Mesendoderm (in vitro differentiated cells): ENCODE results near the gene TLX3.
"Not testable (repeated sequence)": the region's sequence is repeated elsewhere in the genome, so short reads cannot be mapped to it uniquely, and the experiment has no call there.

Experiments used
- DNase-seq: peaks from one replicate; pipeline ENCODE4 v3.0.0; 2013
- H2AK5ac ChIP-seq: 2 replicates; pipeline ENCODE4 v1.6.1; 2013; ENCODE audit warnings: low read length, inconsistent platforms
- H2BK120ac ChIP-seq: 2 replicates; pipeline ENCODE4 v1.6.1; 2013; ENCODE audit warnings: low read depth, mild to moderate bottlenecking, low read length, moderate library complexity, mixed read lengths
- H2BK15ac ChIP-seq: replicated peaks from 2 replicates; pipeline ENCODE4 v1.6.1; 2013; ENCODE audit warnings: low read depth, mild to moderate bottlenecking, moderate library complexity
- H2BK5ac ChIP-seq: 2 replicates; pipeline ENCODE4 v1.6.1; 2013; ENCODE audit warnings: low read length, inconsistent platforms
- H3K18ac ChIP-seq: 2 replicates; pipeline ENCODE4 v1.6.1; 2013; ENCODE audit warnings: mild to moderate bottlenecking, low read length, mixed read lengths
- H3K23ac ChIP-seq: one replicate; pipeline ENCODE4 v1.6.1; 2013; ENCODE audit warnings: low read length
- H3K27ac ChIP-seq: 2 replicates; pipeline ENCODE4 v1.5.1; 2013; ENCODE audit warnings: low read depth, mild to moderate bottlenecking, inconsistent platforms, low read length, moderate library complexity
- H3K27me3 ChIP-seq: 2 replicates; pipeline ENCODE4 v1.6.1; 2013; ENCODE audit warnings: low read length, control low read depth, mild to moderate bottlenecking, inconsistent platforms; ENCODE audit not compliant: insufficient read depth, poor library complexity
- H3K36me3 ChIP-seq: 2 replicates; pipeline ENCODE4 v1.6.1; 2013; ENCODE audit warnings: low read length, inconsistent platforms; ENCODE audit not compliant: control insufficient read depth, insufficient read depth
- H3K4ac ChIP-seq: one replicate; pipeline ENCODE4 v1.6.1; 2013; ENCODE audit warnings: low read depth, mild to moderate bottlenecking, low read length, moderate library complexity
- H3K4me1 ChIP-seq: 2 replicates; pipeline ENCODE4 v1.6.1; 2013; ENCODE audit warnings: low read depth, low read length, inconsistent platforms; ENCODE audit not compliant: control insufficient read depth
- H3K4me2 ChIP-seq: 2 replicates; pipeline ENCODE4 v1.6.1; 2013; ENCODE audit warnings: low read length
- H3K4me3 ChIP-seq: 2 replicates; pipeline ENCODE4 v1.5.1; 2013; ENCODE audit warnings: mild to moderate bottlenecking, low read length
- H3K56ac ChIP-seq: one replicate; pipeline ENCODE4 v1.6.1; 2013; ENCODE audit warnings: low read length
- H3K79me1 ChIP-seq: 2 replicates; pipeline ENCODE4 v1.6.1; 2013; ENCODE audit warnings: low read length, inconsistent platforms
- H3K79me2 ChIP-seq: 2 replicates; pipeline ENCODE4 v1.6.1; 2013; ENCODE audit warnings: mild to moderate bottlenecking, low read length; ENCODE audit not compliant: control insufficient read depth, insufficient read depth
- H3K9ac ChIP-seq: 2 replicates; pipeline ENCODE4 v1.6.1; 2013; ENCODE audit warnings: low read length, inconsistent platforms
- H4K5ac ChIP-seq: one replicate; pipeline ENCODE4 v1.6.1; 2013; ENCODE audit warnings: low read length
- H4K8ac ChIP-seq: one replicate; pipeline ENCODE4 v1.6.1; 2013; ENCODE audit warnings: low read depth, mild to moderate bottlenecking, control low read depth, low read length, moderate library complexity
- WGBS: extraction: QIAGEN DNeasy Blood & Tissue Kit; methylation state at CpG from one replicate; pipeline ENCODE4 v1.1.7; 2013; ENCODE audit warnings: low lambda C conversion rate, missing lambda C conversion rate; ENCODE audit not compliant: insufficient coverage; ENCODE audit errors: extremely low coverage; 5-methylcytosine and 5-hydroxymethylcytosine counted together

Gene TLX3

DNA sequence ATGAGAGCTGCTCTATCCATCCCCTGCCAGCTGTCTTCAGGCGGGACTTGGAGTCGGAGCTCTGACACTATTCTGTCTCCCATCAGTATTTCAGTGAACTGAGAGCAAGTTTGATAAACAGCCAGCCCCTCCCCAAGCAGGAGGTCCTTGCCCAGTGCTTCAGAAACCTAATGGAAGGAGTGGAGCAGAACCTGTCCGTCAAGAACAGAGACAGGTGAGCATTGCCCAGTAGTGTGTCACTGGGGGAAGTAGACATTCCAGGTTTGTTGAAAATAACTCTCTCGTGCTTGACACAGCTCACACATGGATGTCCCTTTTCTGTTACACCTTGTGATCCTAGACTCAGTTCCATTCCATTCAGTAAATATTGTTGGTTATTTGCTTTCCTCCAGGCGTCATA lies 13.2 kb upstream of the TLX3 start:
- no peak overlapping the region for H2BK15ac ChIP-seq
- no peak overlapping the region for H3K4ac ChIP-seq
- no peak overlapping the region for H2AK5ac ChIP-seq
- no peak overlapping the region for H3K4me2 ChIP-seq
- no peak overlapping the region for H4K8ac ChIP-seq
- no peak overlapping the region for H3K4me3 ChIP-seq
- H2BK5ac ChIP-seq: no peak overlapping the region
- no peaks in the 10 kb centered on the region for H3K4me1 ChIP-seq
- no peaks in the 10 kb centered on the region for H3K27me3 ChIP-seq
- no peak overlapping the region for H3K9ac ChIP-seq
- H4K5ac ChIP-seq: no peak overlapping the region
- no peaks in the 10 kb centered on the region for H3K79me2 ChIP-seq
- no peak overlapping the region for H3K56ac ChIP-seq
- no peak overlapping the region for H3K23ac ChIP-seq
- H3K27ac ChIP-seq: no peak overlapping the region
- H3K18ac ChIP-seq: no peak overlapping the region
- no peak overlapping the region for H2BK120ac ChIP-seq
- H3K79me1 ChIP-seq: no peaks in the 10 kb centered on the region
- H3K36me3 ChIP-seq: no peaks in the 10 kb centered on the region
- WGBS: no CpG with 5 or more reads among the region's 5 CpGs
- no peak for DNase-seq

DNA sequence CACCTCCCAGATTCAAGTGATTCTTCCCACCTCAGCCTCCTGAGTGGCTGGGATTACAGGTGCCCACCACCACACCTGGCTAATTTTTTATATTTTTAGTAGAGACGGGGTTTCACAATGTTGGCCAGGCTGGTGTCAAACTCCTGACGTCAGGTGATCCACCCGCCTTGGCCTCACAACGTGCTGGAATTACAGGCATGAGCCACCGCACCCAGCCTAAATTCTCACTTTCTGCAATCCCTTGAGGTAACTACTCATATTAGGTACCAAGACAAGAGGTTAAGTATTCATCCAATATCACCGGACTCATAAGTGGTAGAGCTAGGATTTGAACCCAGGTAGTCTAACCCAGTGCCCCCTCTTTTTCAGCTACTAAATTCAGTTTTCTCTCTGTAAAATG lies 11.1 kb upstream of the TLX3 start:
- no CpG with 5 or more reads among the region's 6 CpGs for WGBS
- not testable (repeated sequence) for DNase-seq, H3K4me1 ChIP-seq, H3K79me1 ChIP-seq, H3K9ac ChIP-seq, H3K27me3 ChIP-seq, H3K27ac ChIP-seq, H3K56ac ChIP-seq, H3K18ac ChIP-seq, H4K8ac ChIP-seq, H2BK15ac ChIP-seq, H2BK5ac ChIP-seq, H3K79me2 ChIP-seq, H3K4me3 ChIP-seq, H4K5ac ChIP-seq, H3K4ac ChIP-seq, H2BK120ac ChIP-seq, H3K4me2 ChIP-seq, H3K23ac ChIP-seq, H2AK5ac ChIP-seq, H3K36me3 ChIP-seq

DNA sequence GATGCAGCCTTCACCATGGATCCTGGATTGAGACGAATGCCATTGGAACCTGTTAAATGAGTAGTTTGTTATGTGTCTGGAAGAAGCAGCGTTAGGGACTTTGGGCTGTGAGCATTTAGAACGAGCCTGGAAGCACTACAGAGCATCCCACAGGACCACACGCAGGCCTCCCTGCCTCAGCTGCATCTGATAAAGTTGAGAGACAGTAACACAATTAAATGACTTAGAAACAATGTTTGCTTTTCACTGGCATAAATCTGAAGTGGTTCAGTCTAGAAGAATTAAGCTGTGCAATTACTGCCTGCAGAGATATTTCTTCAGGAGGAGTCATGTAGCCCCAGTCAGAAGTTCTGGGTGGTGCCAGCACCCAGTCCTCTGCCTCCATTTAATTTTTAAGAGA lies 9.8 kb upstream of the TLX3 start:
- Histone ChIP-seq H3K36me3 (no peaks in the 10 kb centered on the region), H3K27ac (no peak overlapping the region), H3K79me2 (no peaks in the 10 kb centered on the region), H4K5ac (no peak overlapping the region), H3K9ac (no peak overlapping the region), H3K4ac (no peak overlapping the region), H2BK120ac (no peak overlapping the region), H3K18ac (no peak overlapping the region), H2BK5ac (no peak overlapping the region), H3K4me3 (no peak overlapping the region), H4K8ac (no peak overlapping the region), H3K27me3 (peaks cover 6% of the 10 kb centered on the region), H2AK5ac (no peak overlapping the region), H3K79me1 (no peaks in the 10 kb centered on the region), H3K56ac (no peak overlapping the region), H3K4me1 (no peaks in the 10 kb centered on the region), H2BK15ac (no peak overlapping the region), H3K23ac (no peak overlapping the region), H3K4me2 (no peak overlapping the region)
- no peak for DNase-seq
- WGBS: no CpG with 5 or more reads among the region's 4 CpGs

DNA sequence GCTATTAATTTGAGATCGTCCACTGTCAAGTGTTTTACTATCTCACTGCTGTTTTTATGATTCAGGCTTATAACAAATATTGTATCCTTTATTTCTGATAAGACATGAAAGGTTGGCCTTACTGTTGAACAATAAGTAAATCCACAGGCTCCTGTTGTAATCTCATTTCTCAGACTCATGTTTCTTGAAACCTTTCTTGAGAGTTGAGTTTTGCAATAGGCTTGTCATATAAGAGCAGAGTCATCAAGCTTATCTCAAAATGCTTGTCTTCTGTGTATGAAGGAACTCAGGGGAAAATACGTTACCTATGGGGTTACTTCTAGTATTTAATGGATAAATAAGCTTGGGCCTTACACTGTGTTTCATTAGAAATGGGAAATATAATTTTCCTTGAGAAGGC lies 9.2 kb upstream of the TLX3 start:
- Histone ChIP-seq H3K9ac (no peak overlapping the region), H4K5ac (no peak overlapping the region), H3K27me3 (peaks cover 12% of the 10 kb centered on the region), H3K36me3 (no peaks in the 10 kb centered on the region), H2BK120ac (no peak overlapping the region), H3K4me1 (no peaks in the 10 kb centered on the region), H3K23ac (no peak overlapping the region), H3K4me2 (no peak overlapping the region), H3K79me1 (no peaks in the 10 kb centered on the region), H4K8ac (no peak overlapping the region), H3K27ac (no peak overlapping the region), H3K4ac (no peak overlapping the region), H2BK5ac (no peak overlapping the region), H2BK15ac (no peak overlapping the region), H3K18ac (no peak overlapping the region), H2AK5ac (no peak overlapping the region), H3K56ac (no peak overlapping the region), H3K79me2 (no peaks in the 10 kb centered on the region), H3K4me3 (no peak overlapping the region)
- no peak for DNase-seq
- no CpG with 5 or more reads among the region's 2 CpGs for WGBS

DNA sequence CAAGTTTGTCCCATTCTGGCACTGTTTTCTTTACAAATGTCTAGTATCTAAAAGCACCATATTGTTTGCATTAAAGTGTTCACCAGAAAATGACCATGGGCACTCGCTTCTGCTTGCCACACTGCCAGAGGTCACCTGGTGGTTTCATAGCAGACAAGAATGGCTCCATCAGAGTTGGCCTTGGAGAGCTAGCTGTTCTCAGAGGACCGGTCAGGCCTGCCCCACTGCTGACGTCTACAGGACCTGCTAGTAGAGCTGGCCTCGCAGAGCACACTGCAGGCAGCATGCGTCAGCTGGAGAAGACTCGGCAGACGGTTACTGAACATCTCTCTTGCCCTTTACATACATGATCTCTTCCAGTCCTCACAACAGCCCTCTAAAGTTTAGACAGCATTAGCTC lies 8.7 kb upstream of the TLX3 start:
- Histone ChIP-seq H3K36me3 (no peaks in the 10 kb centered on the region), H3K4me1 (no peaks in the 10 kb centered on the region), H3K56ac (no peak overlapping the region), H2BK5ac (no peak overlapping the region), H4K5ac (no peak overlapping the region), H3K4me3 (no peak overlapping the region), H3K23ac (no peak overlapping the region), H3K4me2 (no peak overlapping the region), H3K27ac (no peak overlapping the region), H2AK5ac (no peak overlapping the region), H3K4ac (no peak overlapping the region), H3K79me1 (no peaks in the 10 kb centered on the region), H3K27me3 (peaks cover 17% of the 10 kb centered on the region), H2BK120ac (no peak overlapping the region), H3K18ac (no peak overlapping the region), H3K9ac (no peak overlapping the region), H4K8ac (no peak overlapping the region), H3K79me2 (no peaks in the 10 kb centered on the region), H2BK15ac (no peak overlapping the region)
- WGBS: no CpG with 5 or more reads among the region's 7 CpGs
- no peak for DNase-seq

DNA sequence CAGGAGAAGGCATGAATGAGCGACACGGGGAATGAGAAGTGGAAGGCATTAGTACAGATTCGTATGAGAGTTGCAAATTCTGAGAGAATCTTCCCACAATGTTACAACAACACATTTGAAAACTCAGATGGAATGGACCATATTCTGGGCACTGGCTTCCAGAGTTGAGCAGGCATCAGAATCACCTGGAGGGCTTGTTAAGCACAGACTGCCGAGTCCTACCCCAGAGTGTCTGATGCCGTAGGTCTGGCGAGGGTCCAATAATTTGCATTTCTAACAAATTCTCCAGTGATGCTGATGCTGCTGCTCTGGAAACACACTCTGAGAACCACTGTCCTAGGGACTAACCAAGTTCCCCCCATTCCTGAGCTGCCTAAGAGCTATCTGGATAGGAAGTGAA lies 2.9 kb upstream of the TLX3 start:
- no peak overlapping the region for H3K4me2 ChIP-seq
- H3K23ac ChIP-seq: no peak overlapping the region
- no peak overlapping the region for H3K27ac ChIP-seq
- H3K4me1 ChIP-seq: no peaks in the 10 kb centered on the region
- H4K5ac ChIP-seq: no peak overlapping the region
- no peaks in the 10 kb centered on the region for H3K79me2 ChIP-seq
- no peaks in the 10 kb centered on the region for H3K79me1 ChIP-seq
- DNase-seq: no peak
- H2BK5ac ChIP-seq: no peak overlapping the region
- no peaks in the 10 kb centered on the region for H3K36me3 ChIP-seq
- no CpG with 5 or more reads among the region's 6 CpGs for WGBS
- H2AK5ac ChIP-seq: no peak overlapping the region
- no peak overlapping the region for H3K18ac ChIP-seq
- H3K9ac ChIP-seq: no peak overlapping the region
- no peak overlapping the region for H3K56ac ChIP-seq
- H4K8ac ChIP-seq: no peak overlapping the region
- no peak overlapping the region for H2BK120ac ChIP-seq
- no peak overlapping the region for H2BK15ac ChIP-seq
- no peak overlapping the region for H3K4ac ChIP-seq
- no peak overlapping the region for H3K4me3 ChIP-seq
- H3K27me3 ChIP-seq: peaks cover 68% of the 10 kb centered on the region
